MV-4-11 (cell line): ENCODE data around the gene LEMD2.
A peak's percentile ranks its signal among the peaks of the same experiment; 100 is the strongest.

Experiments used
- DNase-seq: peaks from one replicate; lab custom pipeline; 2025; lab: John Stamatoyannopoulos, UW

LEMD2 gene

GRCh38 chr6:33794910-33795623 lies 6.1 kb upstream of the LEMD2 start:
- DNase-seq = no peak

- DNase-seq = no peak
Observed at GRCh38 chr6:33792981-33793380, 4.1 kb upstream of the LEMD2 start.

- no peak for DNase-seq
Observed at GRCh38 chr6:33791620-33792019, 2.7 kb upstream of the LEMD2 start.

GRCh38 chr6:33790910-33791309 lies 2.0 kb upstream of the LEMD2 start:
- DNase-seq = no peak

- DNase-seq = no peak
Observed at GRCh38 chr6:33790379-33790778, 1.4 kb upstream of the LEMD2 start.

GRCh38 chr6:33789550-33789895 lies 593 bp upstream of the LEMD2 start:
- no peak for DNase-seq

GRCh38 chr6:33787954-33788693 lies 806 bp downstream of the LEMD2 start:
- peak; percentile 96 for DNase-seq

GRCh38 chr6:33787346-33787953 lies 1.5 kb downstream of the LEMD2 start:
- no peak for DNase-seq

- DNase-seq = no peak
Observed at GRCh38 chr6:33786736-33787135, 2.2 kb downstream of the LEMD2 start.

- DNase-seq = no peak
Observed at GRCh38 chr6:33785778-33786177, 3.2 kb downstream of the LEMD2 start.

GRCh38 chr6:33784787-33785186 lies 4.1 kb downstream of the LEMD2 start:
- DNase-seq = no peak

- no peak for DNase-seq
Observed at GRCh38 chr6:33783781-33784520, 5.0 kb downstream of the LEMD2 start.

GRCh38 chr6:33782561-33782960 lies 6.4 kb downstream of the LEMD2 start:
- DNase-seq = no peak

- no peak for DNase-seq
Observed at GRCh38 chr6:33781131-33781975, 7.6 kb downstream of the LEMD2 start.

GRCh38 chr6:33779895-33780294 lies 9.0 kb downstream of the LEMD2 start:
- no peak for DNase-seq

- DNase-seq = no peak
Observed at GRCh38 chr6:33779290-33779689, 9.6 kb downstream of the LEMD2 start.

GRCh38 chr6:33778444-33779121 lies 10.3 kb downstream of the LEMD2 start:
- no peak for DNase-seq

GRCh38 chr6:33777398-33778388 lies 11.2 kb downstream of the LEMD2 start:
- DNase-seq = no peak

- no peak for DNase-seq
Observed at GRCh38 chr6:33776764-33777163, 12.2 kb downstream of the LEMD2 start.

GRCh38 chr6:33776186-33776585 lies 12.7 kb downstream of the LEMD2 start:
- DNase-seq = no peak
